ENCODE measurements around the gene TRIM8.
"Not testable (repeated sequence)": the region's sequence is repeated elsewhere in the genome, so short reads cannot be mapped to it uniquely, and the experiment has no call there.

Gene TRIM8

GRCh38 chr10:102654969-102655368, 10.7 kb downstream of the TRIM8 start:
- Histone ChIP-seq H3K4me1 (ENCODE audit: control insufficient read depth, insufficient read depth, low read length) (peaks cover 18% of the 10 kb centered on the region), H3K4me3 (ENCODE audit: low read length) (no peak overlapping the region), H3K9me3 (replicated peaks; ENCODE audit: low read length) (no peaks in the 10 kb centered on the region), H3K36me3 (ENCODE audit: insufficient read depth, low read length) (peaks cover 61% of the 10 kb centered on the region), H3K27me3 (ENCODE audit: control insufficient read depth, insufficient read depth, low read length) (no peaks in the 10 kb centered on the region), H3K4me2 (ENCODE audit: low read length) (no peak overlapping the region), H3K9ac (ENCODE audit: low read depth, low read length) (no peak overlapping the region)

GRCh38 chr10:102656026-102656425, 11.7 kb downstream of the TRIM8 start:
- Histone ChIP-seq H3K36me3 (ENCODE audit: insufficient read depth, low read length) (peaks cover 61% of the 10 kb centered on the region), H3K9ac (ENCODE audit: low read depth, low read length) (no peak overlapping the region), H3K4me3 (ENCODE audit: low read length) (no peak overlapping the region), H3K4me1 (ENCODE audit: control insufficient read depth, insufficient read depth, low read length) (peaks cover 21% of the 10 kb centered on the region), H3K4me2 (ENCODE audit: low read length) (no peak overlapping the region), H3K9me3 (replicated peaks; ENCODE audit: low read length) (no peaks in the 10 kb centered on the region), H3K27me3 (ENCODE audit: control insufficient read depth, insufficient read depth, low read length) (no peaks in the 10 kb centered on the region)

GRCh38 chr10:102656791-102657371, 12.6 kb downstream of the TRIM8 start:
- Histone ChIP-seq H3K4me3 (ENCODE audit: low read length) (no peak overlapping the region), H3K9ac (ENCODE audit: low read depth, low read length) (no peak overlapping the region), H3K36me3 (ENCODE audit: insufficient read depth, low read length) (peaks cover 59% of the 10 kb centered on the region), H3K9me3 (replicated peaks; ENCODE audit: low read length) (no peaks in the 10 kb centered on the region), H3K4me1 (ENCODE audit: control insufficient read depth, insufficient read depth, low read length) (peaks cover 25% of the 10 kb centered on the region), H3K4me2 (ENCODE audit: low read length) (no peak overlapping the region), H3K27me3 (ENCODE audit: control insufficient read depth, insufficient read depth, low read length) (no peaks in the 10 kb centered on the region)

GRCh38 chr10:102657451-102657850, 13.2 kb downstream of the TRIM8 start:
- Histone ChIP-seq H3K4me3 (ENCODE audit: low read length) (no peak overlapping the region), H3K9ac (ENCODE audit: low read depth, low read length) (no peak overlapping the region), H3K36me3 (ENCODE audit: insufficient read depth, low read length) (peaks cover 55% of the 10 kb centered on the region), H3K9me3 (replicated peaks; ENCODE audit: low read length) (no peaks in the 10 kb centered on the region), H3K27me3 (ENCODE audit: control insufficient read depth, insufficient read depth, low read length) (no peaks in the 10 kb centered on the region), H3K4me2 (ENCODE audit: low read length) (no peak overlapping the region), H3K4me1 (ENCODE audit: control insufficient read depth, insufficient read depth, low read length) (peaks cover 25% of the 10 kb centered on the region)

GRCh38 chr10:102657984-102658724, 13.9 kb downstream of the TRIM8 start:
- H3K4me1 ChIP-seq (ENCODE audit: control insufficient read depth, insufficient read depth, low read length), result peaks cover 25% of the 10 kb centered on the region
- H3K4me2 ChIP-seq (ENCODE audit: low read length), result no peak overlapping the region
- H3K36me3 ChIP-seq (ENCODE audit: insufficient read depth, low read length), result peaks cover 50% of the 10 kb centered on the region
- H3K27me3 ChIP-seq (ENCODE audit: control insufficient read depth, insufficient read depth, low read length), result no peaks in the 10 kb centered on the region
- no peak overlapping the region for H3K9ac ChIP-seq (ENCODE audit: low read depth, low read length)
- H3K9me3 ChIP-seq (replicated peaks; ENCODE audit: low read length), result no peaks in the 10 kb centered on the region
- H3K4me3 ChIP-seq (ENCODE audit: low read length), result no peak overlapping the region

GRCh38 chr10:102658802-102659201, 14.5 kb downstream of the TRIM8 start:
- Histone ChIP-seq H3K9me3 (replicated peaks; ENCODE audit: low read length) (no peaks in the 10 kb centered on the region), H3K36me3 (ENCODE audit: insufficient read depth, low read length) (peaks cover 44% of the 10 kb centered on the region), H3K27me3 (ENCODE audit: control insufficient read depth, insufficient read depth, low read length) (no peaks in the 10 kb centered on the region), H3K4me2 (ENCODE audit: low read length) (no peak overlapping the region), H3K9ac (ENCODE audit: low read depth, low read length) (no peak overlapping the region), H3K4me3 (ENCODE audit: low read length) (no peak overlapping the region), H3K4me1 (ENCODE audit: control insufficient read depth, insufficient read depth, low read length) (peaks cover 25% of the 10 kb centered on the region)

- Histone ChIP-seq H3K9ac (ENCODE audit: low read depth, low read length) (peak overlapping the region; percentile 45), H3K4me2 (ENCODE audit: low read length) (peak overlapping the region; percentile 57), H3K36me3 (ENCODE audit: insufficient read depth, low read length) (peaks cover 28% of the 10 kb centered on the region), H3K9me3 (replicated peaks; ENCODE audit: low read length) (no peaks in the 10 kb centered on the region), H3K4me3 (ENCODE audit: low read length) (no peak overlapping the region), H3K27me3 (ENCODE audit: control insufficient read depth, insufficient read depth, low read length) (no peaks in the 10 kb centered on the region), H3K4me1 (ENCODE audit: control insufficient read depth, insufficient read depth, low read length) (peaks cover 25% of the 10 kb centered on the region)
Observed at GRCh38 chr10:102660888-102661657, 16.8 kb downstream of the TRIM8 start.

GRCh38 chr10:102661658-102662028, 17.4 kb downstream of the TRIM8 start:
- H3K4me3 ChIP-seq (ENCODE audit: low read length), result no peak overlapping the region
- H3K36me3 ChIP-seq (ENCODE audit: insufficient read depth, low read length), result peaks cover 22% of the 10 kb centered on the region
- peak overlapping the region; percentile 57 for H3K4me2 ChIP-seq (ENCODE audit: low read length)
- H3K27me3 ChIP-seq (ENCODE audit: control insufficient read depth, insufficient read depth, low read length), result no peaks in the 10 kb centered on the region
- H3K9me3 ChIP-seq (replicated peaks; ENCODE audit: low read length), result no peaks in the 10 kb centered on the region
- peaks cover 25% of the 10 kb centered on the region for H3K4me1 ChIP-seq (ENCODE audit: control insufficient read depth, insufficient read depth, low read length)
- H3K9ac ChIP-seq (ENCODE audit: low read depth, low read length), result peak overlapping the region; percentile 45

GRCh38 chr10:102665904-102666509, 21.7 kb downstream of the TRIM8 start:
- no peak overlapping the region for H3K4me3 ChIP-seq (ENCODE audit: low read length)
- H3K9me3 ChIP-seq (replicated peaks; ENCODE audit: low read length), result no peaks in the 10 kb centered on the region
- H3K9ac ChIP-seq (ENCODE audit: low read depth, low read length), result no peak overlapping the region
- no peaks in the 10 kb centered on the region for H3K36me3 ChIP-seq (ENCODE audit: insufficient read depth, low read length)
- no peak overlapping the region for H3K4me2 ChIP-seq (ENCODE audit: low read length)
- peaks cover 45% of the 10 kb centered on the region for H3K4me1 ChIP-seq (ENCODE audit: control insufficient read depth, insufficient read depth, low read length)
- no peaks in the 10 kb centered on the region for H3K27me3 ChIP-seq (ENCODE audit: control insufficient read depth, insufficient read depth, low read length)

GRCh38 chr10:102667411-102667810, 23.1 kb downstream of the TRIM8 start:
- not testable (repeated sequence) for H3K4me3 ChIP-seq (ENCODE audit: low read length); H3K27me3 ChIP-seq (ENCODE audit: control insufficient read depth, insufficient read depth, low read length); H3K36me3 ChIP-seq (ENCODE audit: insufficient read depth, low read length); H3K4me2 ChIP-seq (ENCODE audit: low read length); H3K9ac ChIP-seq (ENCODE audit: low read depth, low read length); H3K9me3 ChIP-seq (replicated peaks; ENCODE audit: low read length)
- peaks cover 37% of the 10 kb centered on the region for H3K4me1 ChIP-seq (ENCODE audit: control insufficient read depth, insufficient read depth, low read length)

GRCh38 chr10:102668326-102669107, 24.2 kb downstream of the TRIM8 start:
- H3K36me3 ChIP-seq (ENCODE audit: insufficient read depth, low read length), result no peaks in the 10 kb centered on the region
- H3K9me3 ChIP-seq (replicated peaks; ENCODE audit: low read length), result no peaks in the 10 kb centered on the region
- peak overlapping the region; percentile 72 for H3K9ac ChIP-seq (ENCODE audit: low read depth, low read length)
- H3K4me1 ChIP-seq (ENCODE audit: control insufficient read depth, insufficient read depth, low read length), result peaks cover 41% of the 10 kb centered on the region
- H3K27me3 ChIP-seq (ENCODE audit: control insufficient read depth, insufficient read depth, low read length), result no peaks in the 10 kb centered on the region
- H3K4me2 ChIP-seq (ENCODE audit: low read length), result peak overlapping the region; percentile 32
- no peak overlapping the region for H3K4me3 ChIP-seq (ENCODE audit: low read length)
